AML-193 (cell line): ENCODE measurements around the gene TMEM271.

Experiments
- DNase-seq, 2 experiments: peaks; one replicate each; lab custom pipeline; 2025; lab: John Stamatoyannopoulos, UW

Gene TMEM271

GRCh38 chr4:576245-576821 is at the start of gene TMEM271:
TSS of gene TMEM271 (minus strand) at chr4:576295. CDS start at chr4:576062, 233 bp downstream.
- no peak for DNase-seq

GRCh38 chr4:625631-626161 is 49.6 kb upstream of the TMEM271 start:
- no peak for DNase-seq

GRCh38 chr4:624705-625590 is 48.9 kb upstream of the TMEM271 start, which contains the start of gene PDE6B:
TSS of gene PDE6B (plus strand) at chr4:625573. CDS start at chr4:625627, 54 bp downstream.
- DNase-seq = no peak

- no peak for DNase-seq
These were observed 47.9 kb upstream of the TMEM271 start for GRCh38 chr4:623914-624566.

- DNase-seq = no peak
These were observed 47.2 kb upstream of the TMEM271 start for GRCh38 chr4:622996-623913.

GRCh38 chr4:622071-622995 is 46.2 kb upstream of the TMEM271 start:
- DNase-seq = no peak

GRCh38 chr4:621296-622070 is 45.4 kb upstream of the TMEM271 start:
- DNase-seq = no peak

DNA sequence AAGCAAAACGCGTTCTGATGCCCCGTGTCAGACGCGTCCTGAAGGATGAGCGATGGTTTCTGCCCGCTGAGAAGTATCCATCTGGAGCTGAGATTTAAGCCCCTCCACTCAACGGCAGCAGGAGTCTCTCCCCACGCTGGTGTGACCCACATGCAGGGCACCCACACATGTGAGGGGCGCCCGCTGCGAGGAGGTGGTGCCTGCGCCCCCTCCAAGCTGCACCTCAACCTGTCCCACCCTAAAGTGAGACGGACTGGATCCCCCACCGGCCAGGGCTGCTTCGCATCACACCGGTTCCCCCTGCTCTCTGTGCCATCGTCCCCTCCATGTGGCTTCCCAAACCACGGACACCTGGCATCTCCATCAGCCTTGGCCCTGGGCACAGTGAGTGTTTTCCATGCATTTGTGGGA is 44.8 kb upstream of the TMEM271 start:
- no peak for DNase-seq

DNA sequence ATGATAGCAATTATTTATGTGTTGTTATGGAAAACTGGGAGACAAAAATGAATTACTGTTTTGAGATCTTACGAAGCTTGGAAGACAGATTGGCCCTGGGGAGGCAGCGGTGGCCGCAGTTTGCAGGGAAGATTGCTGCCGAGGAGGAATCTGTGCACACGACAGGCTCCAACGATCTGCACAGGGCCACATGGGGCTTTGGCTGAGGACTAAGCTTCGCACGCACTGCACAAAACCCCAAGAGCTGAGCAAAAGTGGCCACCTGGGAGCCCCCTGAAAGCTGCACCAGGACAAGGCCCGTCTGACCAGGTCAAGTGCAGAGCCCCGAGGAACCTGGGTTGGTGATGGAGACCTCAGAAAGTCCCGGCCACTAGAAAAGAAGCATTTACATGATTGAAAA is 44.1 kb upstream of the TMEM271 start:
- no peak for DNase-seq

- no peak for DNase-seq
These were observed 41.8 kb upstream of the TMEM271 start for GRCh38 chr4:617644-618641.

GRCh38 chr4:616911-617643 is 41.0 kb upstream of the TMEM271 start:
- DNase-seq = no peak

DNA sequence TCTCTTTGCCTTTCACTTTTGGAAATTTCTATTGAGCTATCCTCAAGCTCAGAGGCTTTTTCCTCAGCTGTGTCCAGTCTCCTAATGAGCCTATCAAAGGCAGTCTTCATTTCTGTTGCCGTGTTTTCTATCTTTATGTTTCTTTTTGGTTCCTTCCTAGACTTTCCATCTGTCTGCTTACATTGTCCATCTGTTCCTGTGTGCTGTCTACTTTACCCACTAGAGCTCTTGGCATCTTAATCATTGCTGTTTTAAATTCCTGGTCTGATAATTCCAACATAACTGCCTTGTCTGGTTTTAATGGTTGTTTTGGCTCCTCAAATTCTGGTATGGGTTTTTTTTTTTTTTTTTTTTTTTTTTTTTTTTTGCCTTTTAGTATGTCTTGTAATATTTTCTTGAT is 40.0 kb upstream of the TMEM271 start:
- no peak for DNase-seq

GRCh38 chr4:613126-613525 is 37.0 kb upstream of the TMEM271 start:
- no peak for DNase-seq

- no peak for DNase-seq
These were observed 36.6 kb upstream of the TMEM271 start for GRCh38 chr4:612749-613125.

DNA sequence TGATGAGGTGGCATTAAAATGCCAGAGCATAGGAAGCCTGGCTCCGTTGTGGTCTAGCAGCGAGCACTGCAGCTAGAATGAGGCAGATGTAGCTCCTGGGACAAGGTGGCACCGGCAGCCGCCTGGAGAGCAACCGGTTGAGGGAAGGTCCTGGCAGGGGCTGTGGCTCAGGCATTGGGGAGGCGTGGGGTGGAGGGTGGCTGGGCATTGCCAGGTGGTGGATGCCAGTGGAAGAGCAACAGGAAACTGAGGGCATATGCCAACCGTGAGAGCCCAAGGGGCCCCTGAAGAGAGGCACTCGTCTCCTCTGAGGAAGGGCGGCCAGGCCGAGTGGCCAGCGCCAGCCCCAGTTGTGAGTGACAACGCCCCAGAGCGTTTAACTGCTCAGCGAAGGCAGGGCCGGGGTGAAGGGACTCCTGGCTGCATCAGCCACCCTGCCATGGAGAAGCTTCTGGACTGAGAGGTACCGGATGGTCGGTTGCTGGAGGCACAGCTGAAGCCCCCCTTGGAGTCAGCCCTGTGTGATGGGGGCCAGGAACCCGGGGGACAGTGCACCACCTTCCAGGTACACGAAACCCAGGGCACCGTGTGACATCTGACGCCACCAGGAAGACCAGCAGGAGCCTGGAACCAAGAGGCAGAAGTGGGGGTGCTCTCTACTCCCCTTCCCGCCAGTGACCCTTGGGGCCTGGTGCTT is 36.1 kb upstream of the TMEM271 start:
- no peak for DNase-seq

DNA sequence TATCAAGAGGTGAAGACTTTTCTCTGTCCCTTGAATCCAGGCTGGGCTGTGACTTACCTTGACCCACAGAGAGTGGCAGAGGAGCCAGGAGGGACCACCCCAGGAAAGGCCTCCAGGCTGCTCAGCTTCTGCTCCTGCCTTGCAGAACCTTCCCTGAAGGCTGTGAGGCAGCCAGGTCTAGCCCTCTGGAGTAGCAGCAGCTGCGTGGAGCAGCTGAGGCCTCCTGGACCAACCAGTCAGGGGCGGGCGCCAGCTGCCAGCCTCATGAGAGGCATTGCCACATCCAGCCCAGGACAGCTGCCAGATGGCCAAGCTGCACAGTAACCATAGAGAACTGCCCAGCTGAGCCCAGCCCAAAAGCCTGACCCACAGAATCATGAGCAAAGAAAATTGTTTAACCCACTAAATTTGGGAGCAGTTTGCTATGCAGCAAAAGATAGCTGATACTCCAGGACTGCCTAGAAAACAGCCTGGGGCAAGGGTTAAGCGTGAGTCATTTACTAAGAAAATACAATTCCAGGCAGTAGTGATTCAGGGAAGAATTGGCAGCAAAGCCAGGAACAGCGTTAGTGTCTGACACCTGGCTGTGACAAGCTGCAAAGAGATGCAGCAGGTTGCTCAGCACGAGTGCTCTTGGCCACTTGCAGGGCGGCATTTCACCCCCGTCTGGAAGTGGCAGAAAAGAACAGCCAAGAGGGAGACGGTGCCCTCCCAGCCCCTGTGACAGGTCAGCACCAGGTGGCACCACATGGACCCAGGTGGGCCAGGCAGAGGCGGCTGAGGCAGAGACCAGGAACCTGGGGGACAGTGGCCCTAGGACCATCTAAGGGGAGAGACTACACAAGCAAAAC is 34.5 kb upstream of the TMEM271 start:
- no peak for DNase-seq
